Neural cell (in vitro differentiated cells): ENCODE measurements around the gene PPAN.

Experiments used
- CTCF ChIP-seq: fragments of 450-650 bp; IDR thresholded peaks from 2 replicates; pipeline ENCODE4 v1.5.1; 2014; ENCODE audit warnings: antibody characterized with exemption, mild to moderate bottlenecking, moderate library complexity; ENCODE audit not compliant: poor library complexity, severe bottlenecking
- EZH2 ChIP-seq: fragments of 200-600, 300-800 bp; shearing (Covaris generic), sonication (generic); IDR thresholded peaks from 2 replicates; pipeline ENCODE4 v1.6.1; 2014; ENCODE audit warnings: antibody characterized with exemption, low read length, borderline replicate concordance, mild to moderate bottlenecking; ENCODE audit not compliant: insufficient read depth, poor library complexity, severe bottlenecking

- TF ChIP-seq CTCF (no peak), EZH2 (no peak)
Observed at GRCh38 chr19:10114651-10115391, 8.7 kb downstream of the PPAN start.
